GM23338 (cell line): ENCODE results near the gene CLDN16. TPM values are rescaled to one million over a fixed set of nuclear protein-coding genes. Genes with fewer than 3 reads are reported as not detected.

Source experiments
- ATAC-seq: fragments of 200-7000 bp; cut with Tn5 transposase; 3 replicates; pipeline ENCODE4 v1.9.1; 2020
- DNase-seq: peaks from one replicate; pipeline ENCODE4 v3.0.0-alpha.2; 2015; ENCODE audit warnings: low spot score
- H2AFZ ChIP-seq: fragments of 200-600 bp; sonication (generic); 2 replicates; pipeline ENCODE4 v1.8.0; 2016; ENCODE audit warnings: antibody characterized with exemption, mild to moderate bottlenecking, moderate library complexity
- H3F3A ChIP-seq: fragments of 200-600 bp; sonication (generic); replicated peaks from 2 replicates; pipeline ENCODE4 v1.8.0; 2017; ENCODE audit warnings: antibody characterized with exemption, mixed run types, low read depth
- H3K27ac ChIP-seq: fragments of 200-600 bp; sonication (generic); 2 replicates; pipeline ENCODE4 v1.6.1; 2016; ENCODE audit warnings: low read depth
- H3K27me3 ChIP-seq: fragments of 200-600 bp; sonication (generic); 2 replicates; pipeline ENCODE4 v1.8.0; 2016; ENCODE audit warnings: mild to moderate bottlenecking, mixed run types, moderate library complexity; ENCODE audit not compliant: insufficient read depth
- H3K36me3 ChIP-seq: fragments of 200-600 bp; sonication (generic); 2 replicates; pipeline ENCODE4 v1.8.0; 2016; ENCODE audit warnings: mild to moderate bottlenecking; ENCODE audit not compliant: insufficient read depth
- H3K4me1 ChIP-seq: fragments of 200-600 bp; sonication (generic); 2 replicates; pipeline ENCODE4 v1.8.0; 2016; ENCODE audit warnings: mild to moderate bottlenecking, moderate library complexity; ENCODE audit not compliant: insufficient read depth
- H3K4me2 ChIP-seq: fragments of 200-600 bp; sonication (generic); 2 replicates; pipeline ENCODE4 v1.7.1; 2017; ENCODE audit warnings: mixed run types
- H3K4me3 ChIP-seq: fragments of 200-600 bp; sonication (generic); 2 replicates; pipeline ENCODE4 v1.6.1; 2016; ENCODE audit warnings: mixed run types
- H3K79me2 ChIP-seq: fragments of 200-600 bp; sonication (generic); replicated peaks from 2 replicates; pipeline ENCODE4 v1.8.0; 2017; ENCODE audit warnings: mild to moderate bottlenecking; ENCODE audit not compliant: insufficient read depth
- H3K9me2 ChIP-seq: fragments of 200-600 bp; sonication (generic); 2 replicates; pipeline ENCODE4 v1.8.0; 2017; ENCODE audit not compliant: insufficient read depth
- H4K20me1 ChIP-seq: fragments of 200-600 bp; sonication (generic); replicated peaks from 2 replicates; pipeline ENCODE4 v1.8.0; 2017; ENCODE audit warnings: mild to moderate bottlenecking; ENCODE audit not compliant: insufficient read depth
- H3K27ac Mint-ChIP-seq: 2 replicates; pipeline ENCODE4 v1.8.0; 2020; ENCODE audit warnings: inconsistent platforms, mild to moderate bottlenecking, moderate library complexity, mixed read lengths
- H3K27me3 Mint-ChIP-seq: 3 replicates; pipeline ENCODE4 v1.8.0; 2022; ENCODE audit warnings: low read depth, mild to moderate bottlenecking, moderate library complexity, mixed read lengths, inconsistent platforms; ENCODE audit not compliant: insufficient read depth, poor library complexity
- H3K36me3 Mint-ChIP-seq: 3 replicates; pipeline ENCODE4 v1.8.0; 2021; ENCODE audit warnings: low read depth, mild to moderate bottlenecking, inconsistent platforms, moderate library complexity, mixed read lengths
- H3K4me1 Mint-ChIP-seq: 3 replicates; pipeline ENCODE4 v1.8.0; 2020; ENCODE audit warnings: mild to moderate bottlenecking, inconsistent platforms, mixed read lengths
- H3K4me3 Mint-ChIP-seq: 3 replicates; pipeline ENCODE4 v1.8.0; 2021; ENCODE audit warnings: moderate library complexity, mild to moderate bottlenecking, inconsistent platforms, mixed read lengths
- H3K9me3 Mint-ChIP-seq: 3 replicates; pipeline ENCODE4 v1.8.0; 2020; ENCODE audit warnings: moderate library complexity, mild to moderate bottlenecking, inconsistent platforms, mixed read lengths
- CREB1 ChIP-seq: fragments of 250-450 bp; sonication (Bioruptor Pico); IDR thresholded peaks from 2 replicates; pipeline ENCODE4 v1.5.0; 2020; ENCODE audit warnings: low read depth, mild to moderate bottlenecking, moderate library complexity
- EZH2 ChIP-seq: fragments of 200-600 bp; sonication (generic); IDR thresholded peaks from one replicate; pipeline ENCODE4 v1.8.0; 2017; ENCODE audit warnings: antibody characterized with exemption, mild to moderate bottlenecking, low read depth; ENCODE audit not compliant: unreplicated experiment
- NANOG ChIP-seq: IDR thresholded peaks from 2 replicates; pipeline ENCODE4 v1.6.1; 2016; ENCODE audit warnings: antibody characterized with exemption, borderline replicate concordance
- POLR2AphosphoS5 ChIP-seq: IDR thresholded peaks from 2 replicates; pipeline ENCODE4 v1.6.1; 2016; ENCODE audit warnings: antibody characterized with exemption, low read depth
- ZNF114 ChIP-seq: fragments of 250-450 bp; sonication (Bioruptor Pico); IDR thresholded peaks from 2 replicates; pipeline ENCODE4 v1.5.0; 2020; ENCODE audit warnings: mild to moderate bottlenecking, moderate library complexity
- polyA plus RNA-seq: library from polyadenylated mRNA; unstranded; fragments of >200 nt; fragmentation: Nextera tagmentation; extraction: Ambion mirVana; gene quantifications from 2 replicates; pipeline ENCODE4 v1.2.1, GENCODE V29; 2016
- total RNA-seq: library from RNA; depleted of rRNA; stranded (reverse); fragments of >200 nt; shearing (Covaris generic); gene quantifications from 2 replicates; pipeline ENCODE4 v1.2.3, GENCODE V29; 2014
- TF ChIP-seq, protein P1 (sequence below), 2 experiments: fragments of 200-600 bp in 1 of 2; sonication (generic) in 1 of 2; conservative IDR thresholded peaks; 2 replicates each; pipeline versions ENCODE4 v1.5.1 to v1.6.1; 2016 to 2017; ENCODE audit warnings: antibody characterized with exemption in 2 of 2, low read depth in 2 of 2, mild to moderate bottlenecking in 2 of 2, moderate library complexity in 1 of 2
- TF ChIP-seq, protein P2 (sequence below): IDR thresholded peaks from one replicate; pipeline ENCODE4 v1.6.1; 2018; ENCODE audit warnings: antibody characterized with exemption; ENCODE audit not compliant: unreplicated experiment

CLDN16 gene
- total and polyA plus RNA-seq, 2 experiments from 2014 or later: 0.06 TPM; not detected in 1

DNA sequence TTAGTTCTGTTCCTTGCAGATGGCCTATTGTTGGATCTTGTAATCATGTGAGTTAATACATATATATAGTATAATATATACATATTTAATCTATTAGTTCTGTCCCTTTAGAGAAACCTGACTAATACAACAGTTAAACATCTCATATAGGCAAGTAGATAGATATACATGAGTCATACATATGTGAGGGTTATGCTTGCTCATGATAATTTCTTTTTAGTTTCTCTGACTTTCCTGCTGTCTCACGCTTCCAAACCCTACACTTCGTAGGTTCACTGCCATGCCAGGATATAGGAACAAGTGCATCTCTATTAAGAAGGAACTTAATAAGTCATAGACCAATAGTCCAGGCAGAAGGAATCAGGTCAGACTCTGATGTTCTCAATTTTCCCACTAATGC is 16.8 kb upstream of the CLDN16 start:
- H3K27ac Mint-ChIP-seq: no peak overlapping the region
- no peaks in the 10 kb centered on the region for H3K36me3 ChIP-seq
- H3K9me2 ChIP-seq: no peaks in the 10 kb centered on the region
- no peaks in the 10 kb centered on the region for H3K9me3 Mint-ChIP-seq
- H4K20me1 ChIP-seq: no peaks in the 10 kb centered on the region
- no peaks in the 10 kb centered on the region for H3K36me3 Mint-ChIP-seq
- no peaks in the 10 kb centered on the region for H3K27me3 Mint-ChIP-seq
- no peak for ATAC-seq
- no peak overlapping the region for H3K4me3 ChIP-seq
- TF ChIP-seq CREB1: no peak
- TF ChIP-seq POLR2AphosphoS5: no peak
- no peak for TF ChIP-seq ZNF114 (CRISPR knock-in tag)
- TF ChIP-seq, protein P1, sequence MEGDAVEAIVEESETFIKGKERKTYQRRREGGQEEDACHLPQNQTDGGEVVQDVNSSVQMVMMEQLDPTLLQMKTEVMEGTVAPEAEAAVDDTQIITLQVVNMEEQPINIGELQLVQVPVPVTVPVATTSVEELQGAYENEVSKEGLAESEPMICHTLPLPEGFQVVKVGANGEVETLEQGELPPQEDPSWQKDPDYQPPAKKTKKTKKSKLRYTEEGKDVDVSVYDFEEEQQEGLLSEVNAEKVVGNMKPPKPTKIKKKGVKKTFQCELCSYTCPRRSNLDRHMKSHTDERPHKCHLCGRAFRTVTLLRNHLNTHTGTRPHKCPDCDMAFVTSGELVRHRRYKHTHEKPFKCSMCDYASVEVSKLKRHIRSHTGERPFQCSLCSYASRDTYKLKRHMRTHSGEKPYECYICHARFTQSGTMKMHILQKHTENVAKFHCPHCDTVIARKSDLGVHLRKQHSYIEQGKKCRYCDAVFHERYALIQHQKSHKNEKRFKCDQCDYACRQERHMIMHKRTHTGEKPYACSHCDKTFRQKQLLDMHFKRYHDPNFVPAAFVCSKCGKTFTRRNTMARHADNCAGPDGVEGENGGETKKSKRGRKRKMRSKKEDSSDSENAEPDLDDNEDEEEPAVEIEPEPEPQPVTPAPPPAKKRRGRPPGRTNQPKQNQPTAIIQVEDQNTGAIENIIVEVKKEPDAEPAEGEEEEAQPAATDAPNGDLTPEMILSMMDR (conservative IDR thresholded peaks at IDR 0.05; ENCODE audit: low read depth in 2 of 2): no peak
- no peaks in the 10 kb centered on the region for H3F3A ChIP-seq
- no peak overlapping the region for H2AFZ ChIP-seq
- no peak overlapping the region for H3K4me2 ChIP-seq
- H3K4me3 Mint-ChIP-seq: no peak overlapping the region
- no peaks in the 10 kb centered on the region for H3K27me3 ChIP-seq
- H3K27ac ChIP-seq: no peak overlapping the region
- no peaks in the 10 kb centered on the region for H3K4me1 ChIP-seq
- DNase-seq: no peak
- H3K79me2 ChIP-seq: no peaks in the 10 kb centered on the region
- peaks cover 8% of the 10 kb centered on the region; the same call in 2 of the 3 replicates for H3K4me1 Mint-ChIP-seq

DNA sequence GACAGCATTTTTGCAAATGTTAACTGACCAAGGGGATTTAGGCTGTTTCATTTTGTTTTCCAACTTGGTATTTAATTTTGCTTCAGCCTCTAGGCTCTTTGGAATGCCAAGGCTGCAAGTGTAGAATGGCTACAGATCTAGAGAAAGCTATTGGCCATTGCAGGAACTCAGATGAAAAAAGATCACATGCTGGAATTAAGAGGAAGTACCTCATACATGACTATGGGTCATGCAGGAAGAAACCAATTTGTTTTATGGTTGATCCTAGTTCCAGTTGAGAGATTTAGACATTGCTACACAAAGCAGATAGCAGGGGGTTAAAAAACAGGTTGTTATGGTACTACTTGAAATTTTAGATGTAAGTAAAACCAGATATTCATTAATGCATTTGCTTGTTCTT is 12.7 kb upstream of the CLDN16 start:
- Histone ChIP-seq H3F3A (no peaks in the 10 kb centered on the region), H2AFZ (no peak overlapping the region), H3K4me2 (no peak overlapping the region), H3K27ac (no peak overlapping the region), H3K4me1 (peaks cover 6% of the 10 kb centered on the region; the same call in 1 of the 2 replicates), H3K36me3 (no peaks in the 10 kb centered on the region), H3K27me3 (no peaks in the 10 kb centered on the region), H3K9me2 (no peaks in the 10 kb centered on the region), H4K20me1 (no peaks in the 10 kb centered on the region), H3K4me3 (no peak overlapping the region), H3K79me2 (no peaks in the 10 kb centered on the region)
- no peak overlapping the region for H3K27ac Mint-ChIP-seq
- H3K27me3 Mint-ChIP-seq: no peaks in the 10 kb centered on the region
- no peak for ATAC-seq
- no peak for DNase-seq
- peaks cover 16% of the 10 kb centered on the region for H3K4me1 Mint-ChIP-seq
- no peak overlapping the region for H3K4me3 Mint-ChIP-seq
- H3K9me3 Mint-ChIP-seq: no peaks in the 10 kb centered on the region
- no peaks in the 10 kb centered on the region for H3K36me3 Mint-ChIP-seq
- TF ChIP-seq EZH2 (no peak), NANOG (no peak)
- TF ChIP-seq, protein P1 (conservative IDR thresholded peaks at IDR 0.05; ENCODE audit: low read depth in 2 of 2): no peak
- TF ChIP-seq, protein P2, sequence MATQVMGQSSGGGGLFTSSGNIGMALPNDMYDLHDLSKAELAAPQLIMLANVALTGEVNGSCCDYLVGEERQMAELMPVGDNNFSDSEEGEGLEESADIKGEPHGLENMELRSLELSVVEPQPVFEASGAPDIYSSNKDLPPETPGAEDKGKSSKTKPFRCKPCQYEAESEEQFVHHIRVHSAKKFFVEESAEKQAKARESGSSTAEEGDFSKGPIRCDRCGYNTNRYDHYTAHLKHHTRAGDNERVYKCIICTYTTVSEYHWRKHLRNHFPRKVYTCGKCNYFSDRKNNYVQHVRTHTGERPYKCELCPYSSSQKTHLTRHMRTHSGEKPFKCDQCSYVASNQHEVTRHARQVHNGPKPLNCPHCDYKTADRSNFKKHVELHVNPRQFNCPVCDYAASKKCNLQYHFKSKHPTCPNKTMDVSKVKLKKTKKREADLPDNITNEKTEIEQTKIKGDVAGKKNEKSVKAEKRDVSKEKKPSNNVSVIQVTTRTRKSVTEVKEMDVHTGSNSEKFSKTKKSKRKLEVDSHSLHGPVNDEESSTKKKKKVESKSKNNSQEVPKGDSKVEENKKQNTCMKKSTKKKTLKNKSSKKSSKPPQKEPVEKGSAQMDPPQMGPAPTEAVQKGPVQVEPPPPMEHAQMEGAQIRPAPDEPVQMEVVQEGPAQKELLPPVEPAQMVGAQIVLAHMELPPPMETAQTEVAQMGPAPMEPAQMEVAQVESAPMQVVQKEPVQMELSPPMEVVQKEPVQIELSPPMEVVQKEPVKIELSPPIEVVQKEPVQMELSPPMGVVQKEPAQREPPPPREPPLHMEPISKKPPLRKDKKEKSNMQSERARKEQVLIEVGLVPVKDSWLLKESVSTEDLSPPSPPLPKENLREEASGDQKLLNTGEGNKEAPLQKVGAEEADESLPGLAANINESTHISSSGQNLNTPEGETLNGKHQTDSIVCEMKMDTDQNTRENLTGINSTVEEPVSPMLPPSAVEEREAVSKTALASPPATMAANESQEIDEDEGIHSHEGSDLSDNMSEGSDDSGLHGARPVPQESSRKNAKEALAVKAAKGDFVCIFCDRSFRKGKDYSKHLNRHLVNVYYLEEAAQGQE: no peak
